ENCODE measurements around the gene TUBGCP6. TPM values are rescaled to one million over a fixed set of nuclear protein-coding genes. Genes with fewer than 3 reads are reported as not detected.
"Not testable (repeated sequence)": the region's sequence is repeated elsewhere in the genome, so short reads cannot be mapped to it uniquely, and the experiment has no call there.

TUBGCP6 gene
- total RNA-seq, 1 donor from 2014 or later = 32.2 TPM

GRCh38 chr22:50277761-50278160 is 32.9 kb upstream of the TUBGCP6 start:
- no peaks in the 10 kb centered on the region for H3K27me3 Mint-ChIP-seq (ENCODE audit: low read depth)
- H3K9me3 Mint-ChIP-seq (ENCODE audit: low read depth) = no peaks in the 10 kb centered on the region
- TF ChIP-seq CTCF (IDR thresholded peaks at IDR 0.05) = no peak
- H3K4me1 Mint-ChIP-seq (ENCODE audit: low read depth) = peaks cover 4% of the 10 kb centered on the region
- DNase-seq (ENCODE audit: low spot score) = no peak
- no peak overlapping the region for H3K27ac Mint-ChIP-seq (ENCODE audit: unreplicated experiment)
- peaks cover 17% of the 10 kb centered on the region for H3K36me3 Mint-ChIP-seq (ENCODE audit: low read depth)
- no peak overlapping the region for H3K4me3 Mint-ChIP-seq (ENCODE audit: unreplicated experiment)

DNA sequence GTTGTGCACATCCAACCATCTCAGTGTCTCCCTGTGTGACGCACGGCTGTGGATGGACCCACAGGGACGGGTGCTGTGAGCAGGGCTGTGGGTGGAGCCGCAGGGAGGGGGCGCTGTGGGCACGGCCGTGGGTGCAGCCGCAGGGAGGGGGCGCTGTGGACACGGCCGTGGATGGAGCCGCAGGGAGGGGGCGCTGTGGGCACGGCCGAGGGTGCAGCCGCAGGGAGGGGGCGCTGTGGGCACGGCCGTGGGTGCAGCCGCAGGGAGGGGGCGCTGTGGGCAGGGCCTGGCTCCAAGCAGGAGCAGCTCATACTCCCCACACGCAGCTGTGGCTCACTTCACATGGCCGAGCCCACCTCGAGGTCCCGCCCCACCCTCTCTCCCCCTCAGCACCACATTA is 31.3 kb upstream of the TUBGCP6 start:
- Mint-ChIP-seq H3K4me1 (ENCODE audit: low read depth) (peaks cover 5% of the 10 kb centered on the region), H3K9me3 (ENCODE audit: low read depth) (no peaks in the 10 kb centered on the region), H3K4me3 (ENCODE audit: unreplicated experiment) (no peak overlapping the region), H3K27ac (ENCODE audit: unreplicated experiment) (no peak overlapping the region), H3K27me3 (ENCODE audit: low read depth) (no peaks in the 10 kb centered on the region), H3K36me3 (ENCODE audit: low read depth) (peaks cover 15% of the 10 kb centered on the region)
- DNase-seq (ENCODE audit: low spot score) = no peak
- TF ChIP-seq CTCF (IDR thresholded peaks at IDR 0.05) = peak; percentile 80

GRCh38 chr22:50275181-50276055 is 30.6 kb upstream of the TUBGCP6 start:
- H3K4me3 Mint-ChIP-seq (ENCODE audit: unreplicated experiment) = no peak overlapping the region
- peaks cover 14% of the 10 kb centered on the region for H3K36me3 Mint-ChIP-seq (ENCODE audit: low read depth)

GRCh38 chr22:50274771-50275170 is 29.9 kb upstream of the TUBGCP6 start:
- Mint-ChIP-seq H3K4me1 (ENCODE audit: low read depth) (peaks cover 10% of the 10 kb centered on the region), H3K36me3 (ENCODE audit: low read depth) (peaks cover 14% of the 10 kb centered on the region), H3K27ac (ENCODE audit: unreplicated experiment) (peak overlapping the region; percentile 41), H3K4me3 (ENCODE audit: unreplicated experiment) (no peak overlapping the region), H3K27me3 (ENCODE audit: low read depth) (no peaks in the 10 kb centered on the region), H3K9me3 (ENCODE audit: low read depth) (no peaks in the 10 kb centered on the region)
- no peak for TF ChIP-seq CTCF (IDR thresholded peaks at IDR 0.05)
- DNase-seq (ENCODE audit: low spot score) = no peak

More at GRCh38 chr22:50275181-50276055, 30.6 kb upstream of the TUBGCP6 start:
- Mint-ChIP-seq H3K27ac (ENCODE audit: unreplicated experiment) (no peak overlapping the region), H3K27me3 (ENCODE audit: low read depth) (no peaks in the 10 kb centered on the region), H3K4me1 (ENCODE audit: low read depth) (peaks cover 10% of the 10 kb centered on the region), H3K9me3 (ENCODE audit: low read depth) (no peaks in the 10 kb centered on the region)
- no peak for TF ChIP-seq CTCF (IDR thresholded peaks at IDR 0.05)
- no peak for DNase-seq (ENCODE audit: low spot score)

- H3K27ac Mint-ChIP-seq (ENCODE audit: unreplicated experiment) = no peak overlapping the region
- H3K4me1 Mint-ChIP-seq (ENCODE audit: low read depth) = peaks cover 13% of the 10 kb centered on the region
- peak; percentile 74 for TF ChIP-seq CTCF (IDR thresholded peaks at IDR 0.05)
- DNase-seq (ENCODE audit: low spot score) = no peak
- no peaks in the 10 kb centered on the region for H3K9me3 Mint-ChIP-seq (ENCODE audit: low read depth)
- H3K36me3 Mint-ChIP-seq (ENCODE audit: low read depth) = peaks cover 14% of the 10 kb centered on the region
- H3K4me3 Mint-ChIP-seq (ENCODE audit: unreplicated experiment) = no peak overlapping the region
- H3K27me3 Mint-ChIP-seq (ENCODE audit: low read depth) = no peaks in the 10 kb centered on the region
Observed at GRCh38 chr22:50274311-50274710, 29.5 kb upstream of the TUBGCP6 start.

DNA sequence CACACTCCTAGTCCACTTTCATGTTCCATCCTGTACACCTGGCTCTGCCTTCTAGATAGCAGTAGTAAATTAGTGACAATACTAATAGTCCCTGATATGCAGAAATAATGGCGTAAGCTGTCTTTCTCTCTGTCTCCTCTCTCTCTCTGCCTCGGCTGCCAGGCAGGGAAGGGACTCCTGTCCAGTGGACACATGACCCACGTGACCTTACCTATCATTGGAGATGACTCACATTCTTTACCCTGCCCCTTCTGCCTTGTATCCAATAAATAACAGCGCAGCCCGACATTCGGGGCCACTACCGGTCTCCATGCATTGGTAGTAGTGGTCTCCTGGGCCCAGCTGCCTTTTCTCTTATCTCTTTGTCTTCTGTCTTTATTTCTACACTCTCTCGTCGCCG is 29.0 kb upstream of the TUBGCP6 start:
- peaks cover 16% of the 10 kb centered on the region for H3K4me1 Mint-ChIP-seq (ENCODE audit: low read depth)
- H3K9me3 Mint-ChIP-seq (ENCODE audit: low read depth); DNase-seq (ENCODE audit: low spot score); H3K4me3 Mint-ChIP-seq (ENCODE audit: unreplicated experiment); H3K27me3 Mint-ChIP-seq (ENCODE audit: low read depth): not testable (repeated sequence)
- H3K27ac Mint-ChIP-seq (ENCODE audit: unreplicated experiment) = peak overlapping the region; percentile 27
- H3K36me3 Mint-ChIP-seq (ENCODE audit: low read depth) = peaks cover 14% of the 10 kb centered on the region

Data from chondrocyte (in vitro differentiated cells).